GM18951 (cell line): Measurements from ENCODE around the gene NPEPPS.

Experiments
- POLR2A ChIP-seq: IDR thresholded peaks from 4 replicates; pipeline ENCODE4 v1.6.1; 2011; ENCODE audit warnings: mild to moderate bottlenecking; ENCODE audit not compliant: insufficient read length, insufficient read depth; ENCODE audit errors: extremely low read depth
- in situ Hi-C: fragments of 300-500 bp; cut with MboI; formaldehyde crosslinking; loops from one replicate; pipeline ENCODE4 v1.12.0; 2022; ENCODE audit warnings: low sequenced_read_pairs, mixed read lengths, inconsistent platforms; ENCODE audit not compliant: unreplicated experiment

The NPEPPS gene

DNA sequence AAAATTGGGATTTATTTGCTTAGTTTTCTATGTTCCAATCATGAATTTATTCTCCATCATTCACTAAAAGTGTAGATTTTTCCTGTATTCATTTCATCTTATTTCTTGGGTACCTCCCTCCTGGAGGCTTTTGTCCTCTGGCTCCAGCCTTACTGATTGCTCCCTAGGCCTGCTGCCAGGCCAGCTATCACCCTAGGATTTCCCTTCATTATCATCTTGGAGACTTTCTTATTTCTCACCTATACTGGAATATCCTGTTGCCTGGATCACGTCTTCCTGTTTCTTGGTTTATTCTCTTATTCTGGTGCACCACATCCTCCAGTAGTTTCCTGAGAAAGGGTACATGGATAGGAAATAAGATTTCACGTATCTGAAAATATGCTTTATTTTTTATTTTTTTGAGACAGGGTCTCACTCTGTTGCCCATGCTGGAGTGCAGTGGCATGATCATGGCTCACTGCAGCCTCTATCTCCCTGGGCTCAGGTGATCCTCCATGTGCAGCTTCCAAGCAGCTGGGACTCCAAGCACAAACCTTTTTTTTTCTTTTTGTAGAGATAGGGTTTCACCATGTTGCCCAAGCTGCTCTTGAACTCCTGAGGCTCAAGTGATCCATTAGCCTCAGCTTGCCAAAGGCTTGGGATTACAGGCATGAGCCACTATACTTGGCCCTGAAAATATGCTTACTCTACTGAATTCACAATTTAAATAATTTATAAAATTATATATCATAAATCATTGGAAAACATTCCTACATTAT is 105.5 kb downstream of the NPEPPS start:
- TF ChIP-seq POLR2A = no peak
- in situ Hi-C loops = no loop called here

DNA sequence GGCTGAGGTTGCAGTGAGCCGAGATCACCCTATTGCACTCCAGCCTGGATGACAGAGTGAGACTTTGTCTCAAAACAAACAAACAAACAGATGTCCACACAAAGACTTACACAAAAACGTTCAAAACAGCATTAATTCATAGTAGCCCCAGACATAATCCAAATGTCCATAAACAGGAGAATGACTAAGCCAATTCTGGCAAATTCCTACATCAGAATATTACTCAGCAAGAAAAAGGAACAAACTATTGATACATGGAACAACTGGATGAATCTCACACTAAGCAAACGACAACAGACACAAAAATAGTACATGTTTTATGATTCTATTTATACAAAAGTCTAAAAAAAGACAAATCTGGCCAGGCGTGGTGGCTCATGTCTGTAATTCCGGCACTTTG is 108.0 kb downstream of the NPEPPS start:
- TF ChIP-seq POLR2A = no peak
- in situ Hi-C loops = no loop called here

DNA sequence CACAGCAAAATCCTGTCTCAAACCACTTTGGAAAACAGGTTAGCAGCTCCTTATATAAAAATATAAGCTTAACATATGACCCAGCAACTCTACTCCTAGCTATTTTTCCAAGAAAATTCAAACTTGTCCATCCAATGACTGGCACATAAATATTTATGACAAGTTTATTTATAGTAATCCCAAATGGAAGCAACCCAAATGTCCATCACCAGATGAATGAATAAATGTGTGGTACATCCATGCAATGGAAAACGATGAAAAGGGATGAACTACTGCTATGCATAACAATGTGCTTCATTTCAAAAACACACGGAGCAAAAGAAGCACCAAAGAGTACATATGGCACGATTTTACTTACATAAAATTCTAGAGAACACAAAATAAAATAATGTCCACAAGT is 109.2 kb downstream of the NPEPPS start:
- no peak for TF ChIP-seq POLR2A
- in situ Hi-C loops = no loop called here

DNA sequence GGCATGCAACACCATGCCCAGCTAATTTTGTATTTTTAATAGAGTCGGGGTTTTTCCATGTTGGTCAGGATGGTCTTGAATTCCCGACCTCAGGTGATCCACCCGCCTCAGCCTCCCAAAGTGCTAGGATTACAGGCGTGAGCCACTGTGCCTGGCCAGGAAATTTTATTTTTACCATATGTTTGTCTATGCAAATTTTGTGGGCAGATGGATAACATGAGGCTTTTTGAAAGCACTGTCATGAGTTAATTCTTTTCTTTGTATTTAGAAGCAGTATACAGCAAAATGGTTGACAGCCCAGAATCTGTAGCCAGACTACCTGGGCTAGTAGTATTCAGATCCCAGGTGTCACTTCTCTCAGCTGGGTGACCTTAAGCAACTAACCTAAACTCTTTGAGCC is 110.3 kb downstream of the NPEPPS start:
- TF ChIP-seq POLR2A = no peak
- in situ Hi-C loops = no loop called here

DNA sequence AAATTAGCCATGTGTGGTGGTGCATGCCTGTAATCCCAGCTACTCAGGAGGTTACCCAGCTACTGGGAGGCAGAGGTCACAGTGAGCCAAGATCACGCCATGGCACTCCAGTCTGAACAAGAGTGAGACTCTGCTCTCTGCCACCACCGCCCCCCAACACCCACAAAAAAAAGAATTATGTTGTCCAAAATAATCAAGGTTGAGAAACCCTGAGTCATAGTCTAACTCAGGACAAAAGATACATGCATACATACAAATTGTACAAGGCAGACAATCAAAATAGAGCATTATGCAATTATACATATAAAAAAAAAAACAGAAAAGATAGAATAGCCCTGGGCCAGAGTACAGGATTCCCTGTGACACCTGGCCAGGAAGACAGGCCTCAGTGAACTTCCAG is 112.2 kb downstream of the NPEPPS start:
- in situ Hi-C loops = no loop called here
- no peak for TF ChIP-seq POLR2A

DNA sequence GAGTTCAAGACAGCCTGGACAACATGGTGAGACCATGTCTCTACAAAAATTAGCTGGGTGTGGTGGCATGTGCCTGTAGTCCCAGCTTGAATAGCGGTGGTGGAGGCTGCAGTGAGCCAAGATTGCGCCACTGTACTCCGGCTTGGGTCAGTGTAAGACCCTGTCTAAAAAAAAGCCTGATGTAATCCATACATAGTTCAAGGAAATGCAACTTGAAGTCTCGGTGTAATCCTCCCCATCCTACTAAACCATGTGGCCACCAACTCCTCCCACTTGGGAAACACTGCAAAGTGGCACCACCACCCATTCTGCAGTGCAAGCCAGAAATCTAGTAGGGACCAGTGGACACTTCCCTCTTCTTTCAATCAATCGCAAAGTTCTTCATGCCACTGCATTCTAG is 113.4 kb downstream of the NPEPPS start:
- in situ Hi-C loops = no loop called here
- TF ChIP-seq POLR2A = no peak

DNA sequence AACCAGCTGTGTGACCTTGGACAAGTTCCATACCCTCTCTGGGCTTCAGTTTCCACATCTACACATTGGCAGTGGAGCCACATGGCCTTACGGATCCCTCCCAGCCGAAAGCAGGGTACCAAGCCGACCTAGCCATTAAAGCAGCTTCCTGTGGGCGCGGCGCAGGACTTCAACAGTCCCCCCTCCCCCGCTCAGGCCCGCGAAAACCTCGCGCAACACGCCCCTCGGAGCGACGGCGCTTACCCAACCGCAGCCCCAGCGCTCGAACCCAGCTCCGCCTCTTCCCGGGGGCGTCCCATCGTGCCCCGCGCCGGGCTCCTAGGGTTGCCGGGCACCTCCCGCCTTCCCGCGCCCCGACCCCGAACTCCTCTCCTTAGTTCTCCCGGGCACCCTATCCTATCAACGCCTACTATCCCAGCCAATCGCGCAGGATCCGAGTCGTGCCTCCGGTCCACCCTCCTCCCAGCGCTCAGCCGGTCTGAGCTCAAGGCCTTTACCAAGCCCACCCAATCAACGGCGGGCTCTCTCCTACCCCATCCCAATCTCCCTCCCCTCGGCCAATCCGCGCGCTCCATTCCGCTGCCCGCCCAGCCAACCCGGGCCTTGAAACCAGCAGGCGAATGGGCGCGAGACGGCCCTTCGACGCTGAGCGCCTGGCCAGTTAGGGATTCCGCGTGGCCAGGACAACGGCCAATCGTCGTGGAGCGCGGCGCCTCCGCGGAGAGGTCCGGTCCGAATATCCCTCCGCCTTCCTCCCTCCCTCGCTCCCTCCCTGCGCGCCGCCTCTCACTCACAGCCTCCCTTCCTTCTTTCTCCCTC is 118.5 kb downstream of the NPEPPS start, which contains the start of gene KPNB1:
TSS of gene KPNB1 (plus strand) at position 767 of the 819 bp plus-strand sequence. CDS start 326 bp downstream, outside the sequence.
- peak; percentile 81 for TF ChIP-seq POLR2A
- in situ Hi-C loops = no loop called here

DNA sequence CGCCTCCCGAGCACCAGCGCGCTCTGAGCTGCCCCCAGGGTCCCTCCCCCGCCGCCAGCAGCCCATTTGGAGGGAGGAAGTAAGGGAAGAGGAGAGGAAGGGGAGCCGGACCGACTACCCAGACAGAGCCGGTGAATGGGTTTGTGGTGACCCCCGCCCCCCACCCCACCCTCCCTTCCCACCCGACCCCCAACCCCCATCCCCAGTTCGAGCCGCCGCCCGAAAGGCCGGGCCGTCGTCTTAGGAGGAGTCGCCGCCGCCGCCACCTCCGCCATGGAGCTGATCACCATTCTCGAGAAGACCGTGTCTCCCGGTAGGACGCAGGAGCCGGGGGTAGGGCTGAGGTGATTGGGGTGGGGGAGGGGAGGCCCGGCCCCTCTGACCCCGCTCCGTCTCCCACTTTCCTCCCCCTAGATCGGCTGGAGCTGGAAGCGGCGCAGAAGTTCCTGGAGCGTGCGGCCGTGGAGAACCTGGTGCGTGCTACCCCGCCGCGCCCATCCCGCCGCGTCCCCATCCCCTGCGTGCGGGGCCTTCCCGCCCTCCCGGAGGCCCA is 119.1 kb downstream of the NPEPPS start:
- in situ Hi-C loops = no loop called here
- TF ChIP-seq POLR2A = no peak

DNA sequence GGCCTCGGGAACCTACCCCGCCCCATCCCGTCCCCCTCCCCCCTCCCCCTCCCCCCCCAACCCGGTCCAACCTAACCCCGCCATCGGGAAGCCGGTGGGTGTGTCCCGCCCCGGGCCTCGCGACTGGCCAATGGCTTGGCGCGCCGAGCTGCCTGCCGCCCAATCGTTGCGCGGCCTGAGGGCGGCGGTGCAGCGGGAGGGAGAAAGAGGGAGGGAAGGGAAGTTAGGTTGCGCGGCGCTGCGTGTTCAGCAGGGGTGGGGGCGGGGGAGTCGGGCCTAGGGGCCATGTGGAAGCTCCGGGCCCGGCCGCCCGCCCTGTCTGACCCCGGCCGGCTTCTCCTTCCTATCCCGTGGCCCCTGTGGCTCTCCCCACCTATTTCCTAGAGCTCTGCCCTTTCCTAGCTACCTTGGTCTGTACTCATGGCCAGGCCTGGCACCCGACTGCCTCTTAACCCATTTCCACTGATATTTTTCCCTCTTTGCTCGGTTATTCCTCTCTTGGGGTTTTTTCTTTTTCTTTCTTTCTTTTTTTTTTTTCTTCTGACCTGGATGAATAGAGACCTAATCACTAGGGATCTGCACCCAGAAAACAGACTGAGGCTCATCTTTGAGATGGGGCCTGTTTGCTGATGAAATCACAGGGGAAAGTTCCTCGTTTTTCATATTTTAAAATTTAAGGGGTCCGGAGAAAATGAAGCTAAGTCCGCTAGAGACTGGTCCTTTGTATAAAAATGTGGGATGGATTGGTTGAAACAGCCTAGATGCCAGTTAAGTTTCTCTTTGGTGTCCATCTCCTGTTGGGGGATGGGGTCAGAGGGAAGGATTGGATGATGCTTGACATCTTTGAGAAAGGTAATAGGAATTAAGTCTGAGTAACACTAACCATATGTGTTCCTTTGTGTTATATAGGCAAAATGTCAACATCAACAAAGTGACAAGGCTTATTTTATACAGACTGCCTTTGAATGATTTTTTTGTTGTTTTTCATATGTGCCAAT is 119.9 kb downstream of the NPEPPS start:
- peak; percentile 42 for TF ChIP-seq POLR2A
- in situ Hi-C loops = no loop called here

DNA sequence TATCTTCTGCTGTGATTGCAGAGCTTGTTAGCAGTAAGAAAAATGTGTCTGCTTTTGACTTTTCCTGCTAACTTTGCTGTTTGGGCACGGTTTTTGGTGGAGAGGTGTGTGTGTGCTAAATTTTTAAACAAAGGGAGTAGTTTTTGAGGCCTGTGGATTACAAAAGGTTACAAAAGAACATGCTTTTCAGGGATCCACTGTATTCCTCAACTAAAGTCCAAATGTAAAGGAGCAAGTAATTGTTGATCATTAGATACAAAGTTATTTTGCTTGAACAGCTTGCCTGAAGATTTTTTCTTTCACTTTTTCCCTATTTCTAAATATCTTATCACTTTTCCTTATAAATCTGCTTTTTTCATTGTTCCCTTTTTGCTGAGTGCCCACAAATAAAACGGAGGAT is 120.8 kb downstream of the NPEPPS start:
- in situ Hi-C loops = no loop called here
- TF ChIP-seq POLR2A = no peak

DNA sequence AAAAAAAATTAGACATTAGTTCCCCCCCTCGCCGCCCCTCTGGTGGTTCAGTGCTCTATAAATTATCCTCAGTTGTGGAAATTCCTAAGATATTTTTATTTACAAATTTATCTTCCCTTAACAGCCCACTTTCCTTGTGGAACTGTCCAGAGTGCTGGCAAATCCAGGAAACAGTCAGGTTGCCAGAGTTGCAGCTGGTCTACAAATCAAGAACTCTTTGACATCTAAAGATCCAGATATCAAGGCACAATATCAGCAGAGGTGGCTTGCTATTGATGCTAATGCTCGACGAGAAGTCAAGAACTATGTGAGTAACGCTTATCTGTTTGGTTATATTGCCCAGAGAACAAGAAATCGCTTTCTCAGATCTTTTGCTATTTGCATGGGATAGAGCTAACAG is 121.7 kb downstream of the NPEPPS start:
- in situ Hi-C loops = no loop called here
- no peak for TF ChIP-seq POLR2A

DNA sequence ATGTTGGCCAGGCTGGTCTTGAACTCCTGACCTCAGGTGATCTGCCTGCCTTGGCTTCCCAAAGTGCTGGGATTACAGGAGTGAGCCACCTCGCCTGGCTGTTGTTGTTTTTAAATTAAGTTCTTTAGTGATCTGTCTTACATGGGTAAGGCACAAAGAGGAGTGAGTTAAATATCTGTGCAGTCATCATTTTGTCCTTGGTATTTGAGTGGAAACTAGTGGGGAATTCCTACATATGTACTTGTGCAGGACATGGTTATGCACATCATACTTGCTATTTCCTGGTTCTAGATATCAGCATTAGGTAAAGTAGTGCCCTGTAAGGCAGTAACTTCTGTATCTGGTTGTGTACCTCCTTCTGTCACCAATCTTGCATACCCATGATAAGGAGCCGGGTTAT is 122.5 kb downstream of the NPEPPS start:
- TF ChIP-seq POLR2A = no peak
- in situ Hi-C loops = no loop called here
